GM12864 (cell line): Measurements from ENCODE around the gene PPP1R2C.

Experiments used
- DNase-seq: peaks from one replicate; pipeline ENCODE4 v3.0.0-alpha.2; 2011; ENCODE audit warnings: low read depth
- H3K4me3 ChIP-seq: 2 replicates; pipeline ENCODE4 v1.5.1; 2011; ENCODE audit warnings: mild to moderate bottlenecking, low read depth, low read length, control low read depth
- TF ChIP-seq, protein P1 (sequence below): IDR thresholded peaks from 2 replicates; pipeline ENCODE4 v1.5.1; 2011; ENCODE audit warnings: low read depth, mild to moderate bottlenecking, moderate library complexity, low read length, control low read depth, inconsistent platforms; ENCODE audit errors: missing control alignments

Gene PPP1R2C

GRCh38 chrX:42752730-42753129, 25.2 kb downstream of the PPP1R2C start:
- no peak overlapping the region for H3K4me3 ChIP-seq
- DNase-seq = no peak
- TF ChIP-seq, protein P1, sequence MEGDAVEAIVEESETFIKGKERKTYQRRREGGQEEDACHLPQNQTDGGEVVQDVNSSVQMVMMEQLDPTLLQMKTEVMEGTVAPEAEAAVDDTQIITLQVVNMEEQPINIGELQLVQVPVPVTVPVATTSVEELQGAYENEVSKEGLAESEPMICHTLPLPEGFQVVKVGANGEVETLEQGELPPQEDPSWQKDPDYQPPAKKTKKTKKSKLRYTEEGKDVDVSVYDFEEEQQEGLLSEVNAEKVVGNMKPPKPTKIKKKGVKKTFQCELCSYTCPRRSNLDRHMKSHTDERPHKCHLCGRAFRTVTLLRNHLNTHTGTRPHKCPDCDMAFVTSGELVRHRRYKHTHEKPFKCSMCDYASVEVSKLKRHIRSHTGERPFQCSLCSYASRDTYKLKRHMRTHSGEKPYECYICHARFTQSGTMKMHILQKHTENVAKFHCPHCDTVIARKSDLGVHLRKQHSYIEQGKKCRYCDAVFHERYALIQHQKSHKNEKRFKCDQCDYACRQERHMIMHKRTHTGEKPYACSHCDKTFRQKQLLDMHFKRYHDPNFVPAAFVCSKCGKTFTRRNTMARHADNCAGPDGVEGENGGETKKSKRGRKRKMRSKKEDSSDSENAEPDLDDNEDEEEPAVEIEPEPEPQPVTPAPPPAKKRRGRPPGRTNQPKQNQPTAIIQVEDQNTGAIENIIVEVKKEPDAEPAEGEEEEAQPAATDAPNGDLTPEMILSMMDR = no peak

DNA sequence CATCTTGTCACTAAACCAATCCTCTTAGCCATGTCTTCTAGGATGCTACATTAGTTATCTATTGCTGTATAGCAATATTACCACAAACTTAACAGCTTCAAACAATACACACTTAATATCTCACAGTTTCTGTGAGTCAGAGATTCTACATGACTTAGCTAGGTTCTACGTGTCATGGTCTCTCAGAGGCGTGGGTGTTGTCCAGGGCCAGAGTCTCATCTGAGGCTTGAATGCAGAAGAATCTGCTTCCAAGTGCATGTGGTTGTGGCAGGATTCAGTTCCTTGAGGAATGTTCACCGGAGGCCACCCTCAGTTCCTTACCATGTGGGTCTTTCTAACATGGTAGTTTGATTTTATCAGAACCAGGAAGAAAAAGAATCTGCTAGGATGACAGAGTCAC, 26.4 kb downstream of the PPP1R2C start:
- TF ChIP-seq, protein P1 = no peak
- DNase-seq = no peak
- no peak overlapping the region for H3K4me3 ChIP-seq

- H3K4me3 ChIP-seq = no peak overlapping the region
- TF ChIP-seq, protein P1 = no peak
- DNase-seq = no peak
Observed at GRCh38 chrX:42748067-42748850, 29.7 kb downstream of the PPP1R2C start.

GRCh38 chrX:42746606-42747005, 31.4 kb downstream of the PPP1R2C start:
- DNase-seq = no peak
- TF ChIP-seq, protein P1 = no peak

GRCh38 chrX:42740456-42740855, 37.5 kb downstream of the PPP1R2C start:
- TF ChIP-seq, protein P1 = no peak
- no peak overlapping the region for H3K4me3 ChIP-seq
- DNase-seq = no peak

More at GRCh38 chrX:42746606-42747005, 31.4 kb downstream of the PPP1R2C start:
- no peak overlapping the region for H3K4me3 ChIP-seq

- TF ChIP-seq, protein P1 = no peak
- no peak overlapping the region for H3K4me3 ChIP-seq
- DNase-seq = no peak
Observed at GRCh38 chrX:42739741-42740140, 38.2 kb downstream of the PPP1R2C start.

DNA sequence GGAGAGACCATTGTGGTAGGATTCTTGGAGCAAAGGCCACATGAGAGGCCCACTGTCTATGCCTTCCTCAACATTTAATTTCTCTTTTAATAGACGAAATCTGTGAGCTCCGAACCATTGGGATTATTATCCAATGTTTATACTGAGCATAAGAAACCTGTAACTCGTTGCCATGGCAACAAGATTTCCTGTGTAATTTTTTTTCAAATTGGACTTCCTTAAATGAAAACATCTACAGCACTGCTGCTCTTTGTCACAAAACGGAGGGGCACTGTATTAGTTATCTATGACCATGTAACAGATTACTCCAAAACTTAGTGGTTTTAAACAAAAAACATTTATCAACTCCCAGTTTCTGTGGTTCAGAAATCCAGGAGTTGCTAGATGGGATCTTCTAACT, 38.7 kb downstream of the PPP1R2C start:
- TF ChIP-seq, protein P1 = no peak
- H3K4me3 ChIP-seq = no peak overlapping the region
- DNase-seq = no peak
